Measurements from ENCODE around the gene ILKAP.

DNA sequence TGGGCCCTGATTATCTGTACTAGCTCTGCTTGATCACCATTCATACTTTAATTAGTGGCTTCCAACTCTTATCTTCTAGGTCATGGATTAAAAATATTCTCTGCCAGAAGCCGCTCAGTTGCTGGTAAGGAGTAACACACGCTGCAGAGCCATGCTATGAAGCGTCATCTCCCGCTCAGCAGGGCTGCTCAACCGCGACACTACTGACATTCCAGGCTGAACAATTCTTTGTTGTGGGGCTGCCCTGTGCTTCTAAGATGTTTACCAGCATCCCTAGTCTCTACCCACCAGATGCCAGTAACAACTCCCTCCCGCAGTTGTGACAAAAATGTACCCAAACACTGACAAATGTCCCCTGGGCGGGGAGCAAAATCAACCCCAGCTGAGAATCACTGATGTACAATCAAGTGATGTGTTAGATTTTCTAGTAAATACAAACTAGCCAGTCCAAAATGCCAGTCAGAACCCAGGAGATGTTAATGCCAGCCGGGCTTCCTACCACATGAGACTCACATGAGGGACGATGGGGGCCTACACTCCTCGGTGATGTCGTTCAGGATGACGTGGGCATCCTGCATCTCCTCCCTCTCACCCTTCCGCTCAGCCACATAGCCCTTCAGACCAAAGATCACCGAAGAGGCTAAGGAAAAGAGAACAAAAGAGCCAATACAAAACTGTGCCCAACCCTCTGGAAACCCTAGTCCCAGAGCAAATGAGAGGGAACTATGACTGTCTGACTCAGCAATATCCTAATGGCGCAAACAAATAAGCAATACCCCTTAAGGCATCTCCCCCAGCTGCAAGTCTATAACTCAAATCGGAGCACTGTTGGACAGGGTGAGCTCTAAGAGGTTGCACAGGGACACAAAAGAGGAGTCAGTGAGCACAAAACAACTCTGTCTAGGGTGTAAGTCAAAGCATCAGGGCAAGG lies 15.6 kb downstream of the ILKAP start:
- TF ChIP-seq, protein P1, sequence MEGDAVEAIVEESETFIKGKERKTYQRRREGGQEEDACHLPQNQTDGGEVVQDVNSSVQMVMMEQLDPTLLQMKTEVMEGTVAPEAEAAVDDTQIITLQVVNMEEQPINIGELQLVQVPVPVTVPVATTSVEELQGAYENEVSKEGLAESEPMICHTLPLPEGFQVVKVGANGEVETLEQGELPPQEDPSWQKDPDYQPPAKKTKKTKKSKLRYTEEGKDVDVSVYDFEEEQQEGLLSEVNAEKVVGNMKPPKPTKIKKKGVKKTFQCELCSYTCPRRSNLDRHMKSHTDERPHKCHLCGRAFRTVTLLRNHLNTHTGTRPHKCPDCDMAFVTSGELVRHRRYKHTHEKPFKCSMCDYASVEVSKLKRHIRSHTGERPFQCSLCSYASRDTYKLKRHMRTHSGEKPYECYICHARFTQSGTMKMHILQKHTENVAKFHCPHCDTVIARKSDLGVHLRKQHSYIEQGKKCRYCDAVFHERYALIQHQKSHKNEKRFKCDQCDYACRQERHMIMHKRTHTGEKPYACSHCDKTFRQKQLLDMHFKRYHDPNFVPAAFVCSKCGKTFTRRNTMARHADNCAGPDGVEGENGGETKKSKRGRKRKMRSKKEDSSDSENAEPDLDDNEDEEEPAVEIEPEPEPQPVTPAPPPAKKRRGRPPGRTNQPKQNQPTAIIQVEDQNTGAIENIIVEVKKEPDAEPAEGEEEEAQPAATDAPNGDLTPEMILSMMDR (conservative IDR thresholded peaks at IDR 0.05 in 1 of 2, IDR thresholded peaks at IDR 0.05 in 1 of 2; ENCODE audit: low read depth in 1 of 2, low read length in 2 of 2): no peak
- no peak for TF ChIP-seq EZH2 (IDR thresholded peaks at IDR 0.05; ENCODE audit: low read length, missing control alignments)

All from fibroblast of lung (primary cell).